HepG2 (cell line): Measurements from ENCODE around the gene RAB6A. TPM values are rescaled to one million over a fixed set of nuclear protein-coding genes. Genes with fewer than 3 reads are reported as not detected.

Experiments used
- ATF2 ChIP-seq: sonication (generic); formaldehyde crosslinking; IDR thresholded peaks from 2 replicates; pipeline ENCODE4 v1.4.0; 2020; ENCODE audit warnings: missing genetic modification reagents
- EHMT2 ChIP-seq: fragments of 200-600 bp; sonication (generic); IDR thresholded peaks from 2 replicates; pipeline ENCODE4 v1.7.0; 2017; ENCODE audit warnings: antibody characterized with exemption, low read depth, low read length, borderline replicate concordance
- HIC2 ChIP-seq: sonication (generic); formaldehyde crosslinking; IDR thresholded peaks from 2 replicates; pipeline ENCODE4 v1.9.0; 2022; ENCODE audit warnings: low read depth, missing genetic modification reagents
- HMGA1 ChIP-seq: sonication (generic); formaldehyde crosslinking; conservative IDR thresholded peaks from 2 replicates; pipeline ENCODE4 v1.4.0; 2020; ENCODE audit warnings: missing genetic modification reagents
- HNRNPH1 ChIP-seq: fragments of 200-400 bp; formaldehyde crosslinking; optimal IDR thresholded peaks from 2 replicates; pipeline ENCODE3; 2017; ENCODE audit warnings: mild to moderate bottlenecking, low read depth, low read length
- HOXA9 ChIP-seq: sonication (generic); formaldehyde crosslinking; IDR thresholded peaks from 2 replicates; pipeline ENCODE4 v1.8.1; 2022; ENCODE audit warnings: missing genetic modification reagents, mild to moderate bottlenecking, moderate library complexity, borderline replicate concordance
- MTERF4 ChIP-seq: sonication (generic); formaldehyde crosslinking; IDR thresholded peaks from 2 replicates; pipeline ENCODE4 v1.8.0; 2023; ENCODE audit warnings: mild to moderate bottlenecking, missing genetic modification reagents
- RCOR2 ChIP-seq: IDR thresholded peaks from 2 replicates; pipeline ENCODE4 v1.6.1; 2016; ENCODE audit warnings: missing biosample characterization, missing genetic modification reagents
- RFX3 ChIP-seq: IDR thresholded peaks from 2 replicates; pipeline ENCODE4 v1.6.1; 2016; ENCODE audit warnings: missing biosample characterization, missing genetic modification reagents
- SIN3B ChIP-seq: fragments of 150-350 bp; IDR thresholded peaks from 2 replicates; pipeline ENCODE4 v1.6.1; 2014; ENCODE audit warnings: low read length
- SP4 ChIP-seq: sonication (generic); formaldehyde crosslinking; IDR thresholded peaks from 2 replicates; pipeline ENCODE4 v1.8.1; 2023; ENCODE audit warnings: mild to moderate bottlenecking, missing genetic modification reagents
- TAF1 ChIP-seq: sonication (generic); formaldehyde crosslinking; IDR thresholded peaks from 2 replicates; pipeline ENCODE4 v1.4.0; 2020; ENCODE audit warnings: missing genetic modification reagents
- ZBTB3 ChIP-seq: sonication (generic); formaldehyde crosslinking; IDR thresholded peaks from 2 replicates; pipeline ENCODE4 v1.4.0; 2020; ENCODE audit warnings: low read depth, mild to moderate bottlenecking, moderate library complexity, missing genetic modification reagents, borderline replicate concordance
- ZBTB42 ChIP-seq: sonication (generic); formaldehyde crosslinking; IDR thresholded peaks from 2 replicates; pipeline ENCODE4 v1.5.0; 2020; ENCODE audit warnings: mild to moderate bottlenecking, missing genetic modification reagents
- ZNF121 ChIP-seq: sonication (generic); formaldehyde crosslinking; IDR thresholded peaks from 2 replicates; pipeline ENCODE4 v1.5.0; 2020; ENCODE audit warnings: mild to moderate bottlenecking, missing genetic modification reagents
- ZNF407 ChIP-seq: sonication (generic); formaldehyde crosslinking; IDR thresholded peaks from one replicate; pipeline ENCODE4 v1.5.1; 2020; ENCODE audit warnings: mild to moderate bottlenecking, missing genetic modification reagents; ENCODE audit errors: not compliant biosample characterization
- ZSCAN22 ChIP-seq: sonication (generic); formaldehyde crosslinking; IDR thresholded peaks from 2 replicates; pipeline ENCODE4 v1.4.0; 2020; ENCODE audit warnings: mild to moderate bottlenecking, missing genetic modification reagents
- ZSCAN31 ChIP-seq: sonication (generic); formaldehyde crosslinking; IDR thresholded peaks from 2 replicates; pipeline ENCODE4 v1.5.0; 2020; ENCODE audit warnings: low read depth, mild to moderate bottlenecking, missing genetic modification reagents
- polyA plus RNA-seq, 8 experiments: library from polyadenylated mRNA; depleted of rRNA in 3 of 8; stranded (reverse) in 7 of 8; unstranded in 1 of 8; fragments of >200 nt; fragmentation: Illumina TruSeq in 4 of 8; extraction: Trizol in 4 of 8; gene quantifications; 2 replicates each; pipeline versions ENCODE4 v1.2.1 to v1.2.3, GENCODE V29; 2011 to 2016; ENCODE audit warnings: low read depth in 4 of 8, missing spikeins in 1 of 8, mixed read lengths in 1 of 8; ENCODE audit not compliant: insufficient read depth in 1 of 8
- total RNA-seq, 5 experiments: library from RNA; depleted of rRNA; stranded (reverse); fragments of >200 nt; fragmentation: Illumina TruSeq; extraction: Trizol; gene quantifications; 2 replicates each; pipeline ENCODE4 v1.2.3, GENCODE V29; 2016; ENCODE audit warnings: low read depth in 1 of 5

RAB6A gene
- total and polyA plus RNA-seq, 2 of the 13 experiments (the other 11 are each of a cell fraction or from before 2014, with no cell fraction given) = 74.3 to 121 TPM

- TF ChIP-seq ZNF407 (CRISPR knock-in tag) (no peak), MTERF4 (CRISPR knock-in tag) (no peak), HMGA1 (no peak), SIN3B (no peak), HNRNPH1 (no peak), HIC2 (CRISPR knock-in tag) (peak; percentile 80), ATF2 (no peak), RFX3 (CRISPR knock-in tag) (no peak), TAF1 (CRISPR knock-in tag) (peak; percentile 30; the same call in 1 of the 2 replicates), SP4 (CRISPR knock-in tag) (peak; percentile 21; the same call in 1 of the 2 replicates), RCOR2 (CRISPR knock-in tag) (peak; percentile 50; the same call in 1 of the 2 replicates), ZBTB42 (CRISPR knock-in tag) (no peak), HOXA9 (no peak), ZNF121 (CRISPR knock-in tag) (no peak), ZSCAN31 (CRISPR knock-in tag) (no peak; the same call in 1 of the 2 replicates), ZSCAN22 (CRISPR knock-in tag) (no peak), ZBTB3 (CRISPR knock-in tag) (no peak), EHMT2 (no peak)
Observed at GRCh38 chr11:73647459-73648100, 113.3 kb downstream of the RAB6A start (continued).
